HEK293 (cell line): ENCODE measurements around the gene EPHA6.

Experiments
- CTCF ChIA-PET: fragments of 350-600 bp; formaldehyde crosslinking; extraction: SDS; loops from one replicate; lab custom pipeline; 2021; ENCODE audit warnings: antibody characterized with exemption; lab: Yijun Ruan, JAX
- POLR2A ChIA-PET: fragments of 300-600 bp; formaldehyde crosslinking; extraction: SDS; loops from one replicate; lab custom pipeline; 2020; ENCODE audit warnings: antibody characterized with exemption, inconsistent platforms; lab: Yijun Ruan, JAX
- H3K27ac ChIP-seq: fragments of 200-500 bp; sonication (Bioruptor generic); 2 replicates; pipeline ENCODE4 v1.5.1; 2014; ENCODE audit warnings: low read depth, low read length, control low read depth, inconsistent platforms; ENCODE audit errors: extremely low read depth
- H3K36me3 ChIP-seq, 2 experiments: fragments of 200-500 bp in 1 of 2; sonication (Bioruptor generic) in 1 of 2; 1 replicate in 1 of 2; 2 replicates in 1 of 2; pipeline ENCODE4 v1.5.1; 2014 to 2017; ENCODE audit warnings: inconsistent platforms in 2 of 2, low read length in 2 of 2; ENCODE audit not compliant: control insufficient read depth in 2 of 2, insufficient read depth in 1 of 2
- H3K4me1 ChIP-seq: fragments of 200-500 bp; sonication (Bioruptor generic); 2 replicates; pipeline ENCODE4 v1.5.1; 2014; ENCODE audit warnings: mild to moderate bottlenecking, low read length, inconsistent platforms; ENCODE audit not compliant: control insufficient read depth, insufficient read depth
- H3K4me3 ChIP-seq: 2 replicates; pipeline ENCODE4 v1.5.1; 2011; ENCODE audit warnings: low read depth, mild to moderate bottlenecking, control low read depth, low read length, moderate library complexity
- H3K9me3 ChIP-seq: fragments of 200-500 bp; sonication (Bioruptor generic); 2 replicates; pipeline ENCODE4 v1.5.1; 2014; ENCODE audit warnings: low read depth, low read length, inconsistent platforms; ENCODE audit not compliant: control insufficient read depth, insufficient read depth
- AEBP2 ChIP-seq: fragments of 450-650 bp; formaldehyde crosslinking; IDR thresholded peaks from 2 replicates; pipeline ENCODE4 v1.5.1; 2016; ENCODE audit warnings: missing biosample characterization, missing genetic modification characterization, borderline replicate concordance
- GLI4 ChIP-seq: fragments of 450-650 bp; formaldehyde crosslinking; IDR thresholded peaks from 2 replicates; pipeline ENCODE4 v1.5.1; 2016; ENCODE audit warnings: missing biosample characterization, missing genetic modification characterization
- HIC1 ChIP-seq: fragments of 450-650 bp; formaldehyde crosslinking; IDR thresholded peaks from 2 replicates; pipeline ENCODE4 v1.5.1; 2016; ENCODE audit warnings: missing biosample characterization, missing genetic modification characterization
- PRDM1 ChIP-seq: fragments of 450-650 bp; formaldehyde crosslinking; IDR thresholded peaks from 2 replicates; pipeline ENCODE4; 2016; ENCODE audit warnings: missing biosample characterization, missing genetic modification characterization
- PRDM10 ChIP-seq: fragments of 450-650 bp; formaldehyde crosslinking; IDR thresholded peaks from 2 replicates; pipeline ENCODE4 v1.5.1; 2016; ENCODE audit warnings: missing biosample characterization, missing genetic modification characterization
- YY2 ChIP-seq: fragments of 450-650 bp; formaldehyde crosslinking; IDR thresholded peaks from 2 replicates; pipeline ENCODE4 v1.5.1; 2016; ENCODE audit warnings: missing biosample characterization, missing genetic modification characterization
- ZNF114 ChIP-seq: fragments of 450-650 bp; formaldehyde crosslinking; IDR thresholded peaks from 2 replicates; pipeline ENCODE4 v1.5.0; 2017; ENCODE audit warnings: missing biosample characterization, missing genetic modification characterization
- ZNF292 ChIP-seq: fragments of 450-650 bp; formaldehyde crosslinking; IDR thresholded peaks from 2 replicates; pipeline ENCODE4 v1.5.1; 2016; ENCODE audit warnings: low read depth, missing biosample characterization, missing genetic modification characterization, borderline replicate concordance
- ZNF391 ChIP-seq: fragments of 450-650 bp; formaldehyde crosslinking; IDR thresholded peaks from 2 replicates; pipeline ENCODE4 v1.5.1; 2016; ENCODE audit warnings: low read depth, missing biosample characterization, missing genetic modification characterization, borderline replicate concordance
- ZNF514 ChIP-seq: fragments of 450-650 bp; formaldehyde crosslinking; IDR thresholded peaks from 2 replicates; pipeline ENCODE4 v1.5.1; 2016; ENCODE audit warnings: missing biosample characterization, missing genetic modification characterization
- ZNF560 ChIP-seq: fragments of 450-650 bp; formaldehyde crosslinking; IDR thresholded peaks from 2 replicates; pipeline ENCODE4 v1.5.1; 2017; ENCODE audit warnings: missing biosample characterization, missing genetic modification characterization, borderline replicate concordance
- ZNF701 ChIP-seq: fragments of 450-650 bp; formaldehyde crosslinking; IDR thresholded peaks from 2 replicates; pipeline ENCODE4 v1.5.1; 2016; ENCODE audit warnings: missing biosample characterization, missing genetic modification characterization
- ZNF792 ChIP-seq: fragments of 450-650 bp; formaldehyde crosslinking; IDR thresholded peaks from 2 replicates; pipeline ENCODE4 v1.5.1; 2016; ENCODE audit warnings: missing biosample characterization, missing genetic modification characterization
- ZNF830 ChIP-seq: fragments of 450-650 bp; IDR thresholded peaks from 2 replicates; pipeline ENCODE4 v1.5.0; 2018; ENCODE audit warnings: missing biosample characterization, missing genetic modification characterization, low read depth, mild to moderate bottlenecking, moderate library complexity
- ZSCAN30 ChIP-seq: fragments of 450-650 bp; IDR thresholded peaks from 2 replicates; pipeline ENCODE4 v1.5.1; 2018; ENCODE audit warnings: missing biosample characterization, mild to moderate bottlenecking, missing genetic modification characterization, moderate library complexity
- TF ChIP-seq, protein P1 (sequence below): fragments of 450-650 bp; formaldehyde crosslinking; IDR thresholded peaks from 2 replicates; pipeline ENCODE4 v1.5.1; 2016; ENCODE audit warnings: missing biosample characterization, missing genetic modification characterization
- TF ChIP-seq, protein P2 (sequence below): fragments of 450-650 bp; formaldehyde crosslinking; IDR thresholded peaks from 2 replicates; pipeline ENCODE4 v1.5.1; 2017; ENCODE audit warnings: missing biosample characterization, missing genetic modification characterization
- TF ChIP-seq, protein P3 (sequence below): fragments of 450-650 bp; formaldehyde crosslinking; conservative IDR thresholded peaks from 2 replicates; pipeline ENCODE4 v1.5.1; 2016; ENCODE audit warnings: low read depth, missing biosample characterization, missing genetic modification characterization
- TF ChIP-seq, protein P4 (sequence below): IDR thresholded peaks from 2 replicates; pipeline ENCODE4 v1.6.1; 2011; ENCODE audit warnings: mild to moderate bottlenecking, low read depth, low read length, borderline replicate concordance

The EPHA6 gene

DNA sequence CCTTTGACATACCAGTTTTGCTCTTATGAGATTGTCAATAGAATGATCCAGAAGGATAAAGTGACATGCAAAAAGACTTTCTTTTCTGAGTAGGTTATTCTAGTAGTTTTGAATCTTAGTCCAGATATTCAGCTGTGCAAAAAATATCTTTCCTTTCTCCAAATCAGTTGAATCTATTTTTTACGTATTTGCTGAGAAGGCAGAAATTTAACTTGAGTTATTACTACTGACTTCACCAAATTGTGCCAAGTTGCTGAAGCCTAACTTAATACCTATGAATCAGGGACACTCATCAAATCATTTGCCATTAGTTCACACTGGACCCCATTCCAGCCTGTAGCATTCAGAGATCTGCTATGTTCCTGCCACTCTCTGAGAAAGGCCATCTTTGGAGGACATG, 215.6 kb downstream of the EPHA6 start:
- ChIA-PET CTCF (no interaction called here), POLR2A (no interaction called here)
- Histone ChIP-seq H3K9me3 (no peaks in the 10 kb centered on the region), H3K4me3 (no peak overlapping the region), H3K4me1 (no peaks in the 10 kb centered on the region), H3K36me3 (no peaks in the 10 kb centered on the region), H3K27ac (no peak overlapping the region)
- TF ChIP-seq ZNF514 (tag by site-specific recombination) (no peak), HIC1 (tag by site-specific recombination) (no peak), ZNF391 (tag by site-specific recombination) (no peak), ZNF292 (tag by site-specific recombination) (no peak), AEBP2 (tag by site-specific recombination) (no peak), PRDM10 (tag by site-specific recombination) (no peak), ZNF560 (tag by site-specific recombination) (no peak), ZSCAN30 (tag by site-specific recombination) (no peak), YY2 (no peak), PRDM1 (tag by site-specific recombination) (no peak), GLI4 (tag by site-specific recombination) (no peak), ZNF792 (no peak), ZNF701 (tag by site-specific recombination) (no peak), ZNF830 (tag by site-specific recombination) (no peak), ZNF114 (tag by site-specific recombination) (no peak)
- TF ChIP-seq, protein P1, sequence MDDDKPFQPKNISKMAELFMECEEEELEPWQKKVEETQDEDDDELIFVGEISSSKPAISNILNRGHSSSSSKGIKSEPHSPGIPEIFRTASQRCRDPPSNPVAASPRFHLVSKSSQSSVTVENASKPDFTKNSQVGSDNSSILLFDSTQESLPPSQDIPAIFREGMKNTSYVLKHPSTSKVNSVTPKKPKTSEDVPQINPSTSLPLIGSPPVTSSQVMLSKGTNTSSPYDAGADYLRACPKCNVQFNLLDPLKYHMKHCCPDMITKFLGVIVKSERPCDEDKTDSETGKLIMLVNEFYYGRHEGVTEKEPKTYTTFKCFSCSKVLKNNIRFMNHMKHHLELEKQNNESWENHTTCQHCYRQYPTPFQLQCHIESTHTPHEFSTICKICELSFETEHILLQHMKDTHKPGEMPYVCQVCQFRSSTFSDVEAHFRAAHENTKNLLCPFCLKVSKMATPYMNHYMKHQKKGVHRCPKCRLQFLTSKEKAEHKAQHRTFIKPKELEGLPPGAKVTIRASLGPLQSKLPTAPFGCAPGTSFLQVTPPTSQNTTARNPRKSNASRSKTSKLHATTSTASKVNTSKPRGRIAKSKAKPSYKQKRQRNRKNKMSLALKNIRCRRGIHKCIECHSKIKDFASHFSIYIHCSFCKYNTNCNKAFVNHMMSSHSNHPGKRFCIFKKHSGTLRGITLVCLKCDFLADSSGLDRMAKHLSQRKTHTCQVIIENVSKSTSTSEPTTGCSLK (tag by site-specific recombination) = no peak
- TF ChIP-seq, protein P2, sequence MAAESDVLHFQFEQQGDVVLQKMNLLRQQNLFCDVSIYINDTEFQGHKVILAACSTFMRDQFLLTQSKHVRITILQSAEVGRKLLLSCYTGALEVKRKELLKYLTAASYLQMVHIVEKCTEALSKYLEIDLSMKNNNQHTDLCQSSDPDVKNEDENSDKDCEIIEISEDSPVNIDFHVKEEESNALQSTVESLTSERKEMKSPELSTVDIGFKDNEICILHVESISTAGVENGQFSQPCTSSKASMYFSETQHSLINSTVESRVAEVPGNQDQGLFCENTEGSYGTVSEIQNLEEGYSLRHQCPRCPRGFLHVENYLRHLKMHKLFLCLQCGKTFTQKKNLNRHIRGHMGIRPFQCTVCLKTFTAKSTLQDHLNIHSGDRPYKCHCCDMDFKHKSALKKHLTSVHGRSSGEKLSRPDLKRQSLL (tag by site-specific recombination) = no peak
- TF ChIP-seq, protein P3, sequence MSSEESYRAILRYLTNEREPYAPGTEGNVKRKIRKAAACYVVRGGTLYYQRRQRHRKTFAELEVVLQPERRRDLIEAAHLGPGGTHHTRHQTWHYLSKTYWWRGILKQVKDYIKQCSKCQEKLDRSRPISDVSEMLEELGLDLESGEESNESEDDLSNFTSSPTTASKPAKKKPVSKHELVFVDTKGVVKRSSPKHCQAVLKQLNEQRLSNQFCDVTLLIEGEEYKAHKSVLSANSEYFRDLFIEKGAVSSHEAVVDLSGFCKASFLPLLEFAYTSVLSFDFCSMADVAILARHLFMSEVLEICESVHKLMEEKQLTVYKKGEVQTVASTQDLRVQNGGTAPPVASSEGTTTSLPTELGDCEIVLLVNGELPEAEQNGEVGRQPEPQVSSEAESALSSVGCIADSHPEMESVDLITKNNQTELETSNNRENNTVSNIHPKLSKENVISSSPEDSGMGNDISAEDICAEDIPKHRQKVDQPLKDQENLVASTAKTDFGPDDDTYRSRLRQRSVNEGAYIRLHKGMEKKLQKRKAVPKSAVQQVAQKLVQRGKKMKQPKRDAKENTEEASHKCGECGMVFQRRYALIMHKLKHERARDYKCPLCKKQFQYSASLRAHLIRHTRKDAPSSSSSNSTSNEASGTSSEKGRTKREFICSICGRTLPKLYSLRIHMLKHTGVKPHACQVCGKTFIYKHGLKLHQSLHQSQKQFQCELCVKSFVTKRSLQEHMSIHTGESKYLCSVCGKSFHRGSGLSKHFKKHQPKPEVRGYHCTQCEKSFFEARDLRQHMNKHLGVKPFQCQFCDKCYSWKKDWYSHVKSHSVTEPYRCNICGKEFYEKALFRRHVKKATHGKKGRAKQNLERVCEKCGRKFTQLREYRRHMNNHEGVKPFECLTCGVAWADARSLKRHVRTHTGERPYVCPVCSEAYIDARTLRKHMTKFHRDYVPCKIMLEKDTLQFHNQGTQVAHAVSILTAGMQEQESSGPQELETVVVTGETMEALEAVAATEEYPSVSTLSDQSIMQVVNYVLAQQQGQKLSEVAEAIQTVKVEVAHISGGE = no peak
- TF ChIP-seq, protein P4, sequence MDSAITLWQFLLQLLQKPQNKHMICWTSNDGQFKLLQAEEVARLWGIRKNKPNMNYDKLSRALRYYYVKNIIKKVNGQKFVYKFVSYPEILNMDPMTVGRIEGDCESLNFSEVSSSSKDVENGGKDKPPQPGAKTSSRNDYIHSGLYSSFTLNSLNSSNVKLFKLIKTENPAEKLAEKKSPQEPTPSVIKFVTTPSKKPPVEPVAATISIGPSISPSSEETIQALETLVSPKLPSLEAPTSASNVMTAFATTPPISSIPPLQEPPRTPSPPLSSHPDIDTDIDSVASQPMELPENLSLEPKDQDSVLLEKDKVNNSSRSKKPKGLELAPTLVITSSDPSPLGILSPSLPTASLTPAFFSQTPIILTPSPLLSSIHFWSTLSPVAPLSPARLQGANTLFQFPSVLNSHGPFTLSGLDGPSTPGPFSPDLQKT = no peak
